HG02798 (cell line): ENCODE measurements around the gene KIRREL3.

Experiments used
- ATAC-seq: cut with Tn5 transposase; IDR thresholded peaks from one replicate; pipeline ENCODE4 v1.9.1; 2021; ENCODE audit warnings: mild to moderate bottlenecking; ENCODE audit not compliant: unreplicated experiment, poor library complexity

The KIRREL3 gene

GRCh38 chr11:126698576-126698975, 302.0 kb downstream of the KIRREL3 start:
- ATAC-seq = no peak

- no peak for ATAC-seq
Measured at GRCh38 chr11:126697936-126698335, 302.6 kb downstream of the KIRREL3 start.

GRCh38 chr11:126696982-126697381, 303.6 kb downstream of the KIRREL3 start:
- no peak for ATAC-seq

- no peak for ATAC-seq
Measured at GRCh38 chr11:126695293-126695692, 305.3 kb downstream of the KIRREL3 start.

- ATAC-seq = no peak
Measured at GRCh38 chr11:126694065-126694625, 306.4 kb downstream of the KIRREL3 start.

GRCh38 chr11:126687477-126687876, 313.1 kb downstream of the KIRREL3 start:
- no peak for ATAC-seq

GRCh38 chr11:126686938-126687337, 313.6 kb downstream of the KIRREL3 start:
- ATAC-seq = no peak

GRCh38 chr11:126683766-126684728, 316.5 kb downstream of the KIRREL3 start:
- no peak for ATAC-seq

GRCh38 chr11:126682590-126682989, 318.0 kb downstream of the KIRREL3 start:
- ATAC-seq = no peak

GRCh38 chr11:126680700-126681099, 319.9 kb downstream of the KIRREL3 start:
- no peak for ATAC-seq

GRCh38 chr11:126680131-126680530, 320.4 kb downstream of the KIRREL3 start:
- no peak for ATAC-seq

GRCh38 chr11:126679033-126679432, 321.5 kb downstream of the KIRREL3 start:
- no peak for ATAC-seq

GRCh38 chr11:126676536-126676935, 324.0 kb downstream of the KIRREL3 start:
- no peak for ATAC-seq

GRCh38 chr11:126673319-126673718, 327.3 kb downstream of the KIRREL3 start:
- no peak for ATAC-seq

- ATAC-seq = no peak
Measured at GRCh38 chr11:126669416-126669815, 331.2 kb downstream of the KIRREL3 start.

GRCh38 chr11:126664643-126665042, 335.9 kb downstream of the KIRREL3 start:
- no peak for ATAC-seq

- no peak for ATAC-seq
Measured at GRCh38 chr11:126663749-126664592, 336.6 kb downstream of the KIRREL3 start.

- ATAC-seq = no peak
Measured at GRCh38 chr11:126662035-126662790, 338.4 kb downstream of the KIRREL3 start.

GRCh38 chr11:126660761-126661425, 339.7 kb downstream of the KIRREL3 start:
- ATAC-seq = no peak

- ATAC-seq = no peak
Measured at GRCh38 chr11:126660321-126660720, 340.2 kb downstream of the KIRREL3 start.
